Esophagus squamous epithelium (tissue), 5 donors: ENCODE data around the gene ATXN1. TPM values are rescaled to one million over a fixed set of nuclear protein-coding genes. Genes with fewer than 3 reads are reported as not detected.

Experiments used
- DNase-seq: peaks from one replicate; lab custom pipeline; 2025; lab: John Stamatoyannopoulos, UW
- H3K27ac ChIP-seq, 4 donors: fragments of 200-600 bp; sonication (generic); one replicate each; pipeline ENCODE4 v1.5.1; 2016 to 2019; ENCODE audit warnings: mild to moderate bottlenecking in 1 of 4
- H3K27me3 ChIP-seq, 4 donors: fragments of 200-600 bp; sonication (generic); 1 replicate in 3 of 4; 2 replicates in 1 of 4; pipeline versions ENCODE4 v1.5.1 to v1.6.0; 2017 to 2021; ENCODE audit warnings: antibody characterized with exemption in 1 of 4
- H3K36me3 ChIP-seq, 3 donors: fragments of 200-600 bp; sonication (generic); one replicate each; pipeline ENCODE4 v1.5.1; 2016 to 2019
- H3K4me1 ChIP-seq, 3 donors: fragments of 200-600 bp; sonication (generic); one replicate each; pipeline ENCODE4 v1.5.1; 2017 to 2019
- H3K4me3 ChIP-seq, 4 donors: fragments of 200-600 bp; sonication (generic); 1 replicate in 3 of 4; 2 replicates in 1 of 4; pipeline ENCODE4 v1.5.1; 2016 to 2019; ENCODE audit warnings: mild to moderate bottlenecking in 2 of 4, moderate library complexity in 1 of 4
- H3K9me3 ChIP-seq, 3 donors: fragments of 200-600 bp; sonication (generic); one replicate each; pipeline ENCODE4 v1.5.1; 2016 to 2019
- POLR2A ChIP-seq, 4 donors: fragments of 450-650 bp; IDR thresholded peaks; one replicate each; pipeline ENCODE4 v1.6.1; 2017; ENCODE audit warnings: antibody characterized with exemption in 4 of 4, mild to moderate bottlenecking in 4 of 4, moderate library complexity in 3 of 4
- WGBS, 2 donors: methylation state at CpG; one replicate each; pipeline ENCODE4 v1.1.5; 2018; 5-methylcytosine and 5-hydroxymethylcytosine counted together
- intact Hi-C: fragments of 100-400 bp; cut with DNase I; formaldehyde crosslinking; loops from one replicate; pipeline ENCODE4 v1.15.0; 2022
- total RNA-seq, 4 donors: library from RNA; depleted of rRNA; stranded (reverse); fragments of >200 nt; gene quantifications; one replicate each; pipeline ENCODE4 v1.1.0, GENCODE V29; 2016
- TF ChIP-seq, protein P1 (sequence below), 6 experiments: fragments of 450-650 bp in 4 of 6; fragments of 200-600 bp in 2 of 6; sonication (generic) in 2 of 6; IDR thresholded peaks; one replicate each; pipeline ENCODE4 v1.5.1; 2016 to 2019; ENCODE audit warnings: antibody characterized with exemption in 6 of 6, mild to moderate bottlenecking in 4 of 6, moderate library complexity in 4 of 6
- donor health status: DM: yes; HTN: yes; CAD: no.

Gene ATXN1
- total RNA-seq, 4 donors from 2014 or later, result 17.5 to 50.5 (median 28.5) TPM

DNA sequence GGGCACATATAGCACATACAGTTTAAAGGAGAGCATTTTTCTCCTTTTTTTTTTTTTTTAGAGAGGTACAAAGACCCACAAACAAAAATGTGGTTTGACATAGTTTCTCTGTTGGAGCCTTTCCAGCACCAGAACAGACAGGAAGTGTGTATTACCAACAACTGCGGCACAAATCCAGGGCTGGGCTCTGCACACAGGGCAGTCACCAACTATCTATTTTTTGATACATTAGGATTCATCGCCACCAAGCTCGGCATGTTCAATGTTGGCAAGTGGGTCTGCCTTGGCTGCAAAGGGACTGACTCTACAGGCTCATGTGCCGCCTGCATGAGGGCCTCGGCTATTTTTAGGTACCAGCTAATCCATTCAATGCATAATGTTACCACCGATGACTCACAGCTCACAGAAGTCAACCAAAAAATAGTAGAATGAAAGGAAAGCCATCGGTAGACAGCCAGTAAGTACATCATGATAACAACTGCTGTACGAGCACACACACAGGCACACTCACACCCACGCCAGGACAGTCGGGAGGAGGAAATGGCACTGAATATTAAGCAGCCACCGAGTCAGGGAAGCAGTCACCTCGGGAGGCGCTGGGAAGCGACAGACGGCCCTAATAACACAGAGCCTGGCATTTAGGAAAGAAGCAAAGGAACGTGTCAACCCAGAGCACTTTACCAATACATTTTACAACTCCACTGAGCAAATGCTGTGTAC lies 441.3 kb downstream of the ATXN1 start:
- peaks cover 0 to 6% (median 0%) of the 10 kb centered on the region in 3 donors for H3K36me3 ChIP-seq
- DNase-seq, result no peak
- intact Hi-C loops, result no loop called here
- H3K27me3 ChIP-seq, result no peaks in the 10 kb centered on the region
- H3K27ac ChIP-seq, result peak overlapping the region; percentile 67 to 89 (median 85)
- no peaks in the 10 kb centered on the region for H3K9me3 ChIP-seq
- TF ChIP-seq, protein P1, sequence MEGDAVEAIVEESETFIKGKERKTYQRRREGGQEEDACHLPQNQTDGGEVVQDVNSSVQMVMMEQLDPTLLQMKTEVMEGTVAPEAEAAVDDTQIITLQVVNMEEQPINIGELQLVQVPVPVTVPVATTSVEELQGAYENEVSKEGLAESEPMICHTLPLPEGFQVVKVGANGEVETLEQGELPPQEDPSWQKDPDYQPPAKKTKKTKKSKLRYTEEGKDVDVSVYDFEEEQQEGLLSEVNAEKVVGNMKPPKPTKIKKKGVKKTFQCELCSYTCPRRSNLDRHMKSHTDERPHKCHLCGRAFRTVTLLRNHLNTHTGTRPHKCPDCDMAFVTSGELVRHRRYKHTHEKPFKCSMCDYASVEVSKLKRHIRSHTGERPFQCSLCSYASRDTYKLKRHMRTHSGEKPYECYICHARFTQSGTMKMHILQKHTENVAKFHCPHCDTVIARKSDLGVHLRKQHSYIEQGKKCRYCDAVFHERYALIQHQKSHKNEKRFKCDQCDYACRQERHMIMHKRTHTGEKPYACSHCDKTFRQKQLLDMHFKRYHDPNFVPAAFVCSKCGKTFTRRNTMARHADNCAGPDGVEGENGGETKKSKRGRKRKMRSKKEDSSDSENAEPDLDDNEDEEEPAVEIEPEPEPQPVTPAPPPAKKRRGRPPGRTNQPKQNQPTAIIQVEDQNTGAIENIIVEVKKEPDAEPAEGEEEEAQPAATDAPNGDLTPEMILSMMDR (IDR thresholded peaks at IDR 0.05), result no peak
- TF ChIP-seq POLR2A (IDR thresholded peaks at IDR 0.05), result no peak
- peaks cover 16 to 71% (median 44%) of the 10 kb centered on the region in 3 donors for H3K4me1 ChIP-seq
- peak overlapping the region; percentile 5 to 52 (median 18) for H3K4me3 ChIP-seq
- WGBS, 2 donors, result 0 to 7% methylated on average over 12 to 15 of the region's 16 CpGs

DNA sequence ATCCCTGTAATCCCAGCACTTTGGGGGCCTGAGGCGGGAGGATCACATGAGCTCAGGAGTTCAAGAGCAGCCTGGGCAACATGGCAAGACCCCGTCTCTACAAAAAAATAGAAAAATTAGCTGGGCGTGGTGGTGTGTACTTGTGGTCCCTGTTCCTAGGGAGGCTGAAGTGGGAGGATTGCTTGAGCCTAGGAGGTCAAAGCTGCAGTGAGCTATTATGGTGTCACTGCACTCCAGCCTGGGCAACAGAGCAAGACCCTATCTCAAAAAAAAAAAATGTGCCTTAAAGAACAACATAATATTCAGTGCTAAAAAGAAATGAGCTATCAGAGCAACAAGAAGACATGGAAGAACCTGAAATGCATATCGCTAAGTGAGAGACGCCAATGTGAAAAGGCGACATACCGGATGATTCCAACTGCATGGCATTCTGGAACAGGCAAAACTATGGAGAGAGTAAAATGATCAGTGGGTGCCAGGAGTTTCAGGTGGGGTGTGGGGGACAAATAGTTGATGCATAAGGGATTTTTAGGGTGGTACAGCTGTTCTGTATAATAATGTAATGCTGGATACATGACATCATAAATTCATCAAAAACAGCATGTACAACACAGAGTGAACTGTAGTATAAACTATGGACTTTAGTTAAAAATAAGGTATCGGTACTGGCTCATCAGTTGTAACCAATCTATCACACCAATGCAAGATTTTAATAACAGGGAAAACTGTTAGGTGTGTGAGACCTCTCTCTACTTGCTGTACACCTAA lies 442.1 kb downstream of the ATXN1 start:
- DNase-seq, result no peak
- Histone ChIP-seq H3K4me1 (peaks cover 16 to 71% (median 44%) of the 10 kb centered on the region in 3 donors), H3K27ac (peak overlapping the region; percentile 67 to 89 (median 82)), H3K4me3 (no peak overlapping the region), H3K36me3 (peaks cover 0 to 6% (median 0%) of the 10 kb centered on the region in 3 donors), H3K9me3 (no peaks in the 10 kb centered on the region), H3K27me3 (no peaks in the 10 kb centered on the region)
- intact Hi-C loops, result no loop called here
- WGBS, 2 donors, result 87 to 91% methylated on average over 7 to 8 of the region's 8 CpGs
- TF ChIP-seq, protein P1 (IDR thresholded peaks at IDR 0.05), result no peak
- no peak for TF ChIP-seq POLR2A (IDR thresholded peaks at IDR 0.05)

DNA sequence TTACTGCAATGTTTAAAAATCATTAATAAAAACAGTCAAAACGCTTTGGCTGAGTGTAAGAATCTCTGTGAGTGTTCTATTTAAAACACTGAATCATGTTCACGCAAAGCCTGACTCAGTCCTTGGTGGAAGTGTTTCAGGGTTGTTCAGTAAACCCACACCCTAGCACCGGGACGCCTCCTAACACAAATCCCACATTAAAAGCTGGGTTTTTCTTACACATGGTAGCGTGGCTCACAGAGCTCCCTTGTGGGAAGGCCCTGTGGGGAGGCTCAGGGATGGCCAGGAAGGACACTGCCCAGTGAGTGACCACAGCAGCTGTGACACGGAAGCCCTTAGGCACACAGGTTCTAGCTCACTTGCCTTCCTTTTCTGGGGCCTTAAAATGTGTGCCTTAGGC lies 442.7 kb downstream of the ATXN1 start:
- no peak for DNase-seq
- intact Hi-C loops, result no loop called here
- Histone ChIP-seq H3K4me1 (peaks cover 16 to 68% (median 44%) of the 10 kb centered on the region in 3 donors), H3K9me3 (no peaks in the 10 kb centered on the region), H3K36me3 (peaks cover 0 to 6% (median 0%) of the 10 kb centered on the region in 3 donors), H3K27me3 (no peaks in the 10 kb centered on the region), H3K27ac (peak overlapping the region; percentile 49 to 89 (median 82)), H3K4me3 (no peak overlapping the region)
- TF ChIP-seq POLR2A (IDR thresholded peaks at IDR 0.05), result no peak
- TF ChIP-seq, protein P1 (IDR thresholded peaks at IDR 0.05), result no peak
- 27 to 38% methylated on average over 3 to 6 of the region's 6 CpGs for WGBS, 2 donors

DNA sequence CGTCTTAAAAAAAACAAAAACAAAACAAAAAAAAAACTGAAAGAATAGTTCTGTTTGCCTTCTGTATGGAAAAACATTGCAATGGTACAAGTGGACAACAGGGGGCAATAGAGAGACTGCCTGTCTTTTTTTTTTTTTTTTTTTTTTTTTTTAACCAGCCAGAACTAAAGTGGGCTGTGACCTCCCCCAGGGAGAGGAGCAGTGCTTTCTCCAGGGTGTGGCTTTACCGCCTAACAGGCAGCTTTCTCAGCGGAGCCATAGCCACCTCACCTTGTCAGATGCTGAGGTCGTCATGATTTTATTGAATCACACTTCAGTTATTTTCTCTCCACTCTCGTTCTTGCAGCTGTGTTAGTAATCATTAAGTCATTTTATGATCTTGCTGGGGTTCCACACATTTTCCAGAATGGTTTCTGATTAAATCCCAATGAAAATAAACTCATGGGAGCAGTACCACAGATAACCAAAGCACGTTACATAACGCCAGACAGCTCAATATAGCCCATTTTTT lies 444.5 kb downstream of the ATXN1 start:
- H3K9me3 ChIP-seq, result no peaks in the 10 kb centered on the region
- H3K4me1 ChIP-seq, result peaks cover 16 to 51% (median 36%) of the 10 kb centered on the region in 3 donors
- no peak overlapping the region for H3K4me3 ChIP-seq
- DNase-seq, result no peak
- no peak overlapping the region for H3K27ac ChIP-seq
- no peak for TF ChIP-seq POLR2A (IDR thresholded peaks at IDR 0.05)
- TF ChIP-seq, protein P1 (IDR thresholded peaks at IDR 0.05), result peak; percentile 13 to 79 (median 54)
- peaks cover 0 to 6% (median 0%) of the 10 kb centered on the region in 3 donors for H3K36me3 ChIP-seq
- intact Hi-C loops, result no loop called here
- 56 to 58% methylated on average over 7 of the region's 7 CpGs for WGBS, 2 donors
- no peaks in the 10 kb centered on the region for H3K27me3 ChIP-seq
